BE2C (cell line): Measurements from ENCODE around the gene MUC5B.

Experiments used
- DNase-seq: peaks from one replicate; pipeline ENCODE4 v3.0.0-alpha.2; 2020
- H3K27me3 ChIP-seq: fragments of 250-450 bp; sonication (Bioruptor Pico); 2 replicates; pipeline ENCODE4 v1.5.1; 2020; ENCODE audit warnings: mild to moderate bottlenecking
- H3K36me3 ChIP-seq: fragments of 250-450 bp; sonication (Bioruptor Pico); 2 replicates; pipeline ENCODE4 v1.5.1; 2020; ENCODE audit warnings: mild to moderate bottlenecking
- H3K4me1 ChIP-seq: fragments of 250-450 bp; sonication (Bioruptor Pico); 2 replicates; pipeline ENCODE4 v1.5.1; 2020
- H3K4me3 ChIP-seq: 2 replicates; pipeline ENCODE4 v1.5.1; 2011; ENCODE audit warnings: low read depth, low read length
- H3K9me3 ChIP-seq: fragments of 250-450 bp; sonication (Bioruptor Pico); 2 replicates; pipeline ENCODE4 v1.5.1; 2020
- CTCF ChIP-seq: IDR thresholded peaks from 2 replicates; pipeline ENCODE4 v1.5.1; 2012; ENCODE audit warnings: mild to moderate bottlenecking, low read depth, low read length

MUC5B gene

DNA sequence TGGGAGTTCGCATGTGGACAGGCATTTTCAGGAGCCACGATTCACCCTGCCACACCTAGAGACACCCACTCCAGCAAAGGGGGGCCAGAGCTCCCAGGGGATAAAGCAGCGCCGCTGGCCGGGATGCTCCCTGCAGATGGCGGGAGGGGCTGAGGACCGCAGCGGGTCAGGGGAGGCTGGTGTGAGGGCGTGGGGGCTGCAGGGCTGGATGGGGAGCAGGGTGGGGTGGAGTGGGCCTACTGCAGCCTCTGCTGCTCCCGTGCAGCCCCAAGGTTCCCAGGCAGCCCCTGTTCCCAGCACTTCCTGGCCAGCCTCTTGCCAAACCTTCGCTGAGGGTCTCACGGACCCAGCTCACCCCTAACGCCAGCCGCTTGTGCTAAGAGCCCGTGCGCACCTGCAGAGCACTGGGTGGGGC is 13.0 kb downstream of the MUC5B start:
- H3K4me1 ChIP-seq: no peaks in the 10 kb centered on the region
- H3K36me3 ChIP-seq: no peaks in the 10 kb centered on the region
- H3K27me3 ChIP-seq: peaks cover 15% of the 10 kb centered on the region
- no peak for DNase-seq
- H3K9me3 ChIP-seq: no peaks in the 10 kb centered on the region
- no peak overlapping the region for H3K4me3 ChIP-seq
- TF ChIP-seq CTCF: no peak

GRCh38 chr11:1236316-1237127 is 13.7 kb downstream of the MUC5B start:
- Histone ChIP-seq H3K4me1 (no peaks in the 10 kb centered on the region), H3K36me3 (no peaks in the 10 kb centered on the region), H3K4me3 (no peak overlapping the region), H3K27me3 (peaks cover 12% of the 10 kb centered on the region), H3K9me3 (no peaks in the 10 kb centered on the region)
- no peak for TF ChIP-seq CTCF
- no peak for DNase-seq

GRCh38 chr11:1237128-1237580 is 14.3 kb downstream of the MUC5B start:
- Histone ChIP-seq H3K9me3 (no peaks in the 10 kb centered on the region), H3K27me3 (peaks cover 6% of the 10 kb centered on the region; the same call in 1 of the 2 replicates), H3K4me1 (no peaks in the 10 kb centered on the region), H3K36me3 (no peaks in the 10 kb centered on the region), H3K4me3 (no peak overlapping the region)
- no peak for DNase-seq
- TF ChIP-seq CTCF: no peak

DNA sequence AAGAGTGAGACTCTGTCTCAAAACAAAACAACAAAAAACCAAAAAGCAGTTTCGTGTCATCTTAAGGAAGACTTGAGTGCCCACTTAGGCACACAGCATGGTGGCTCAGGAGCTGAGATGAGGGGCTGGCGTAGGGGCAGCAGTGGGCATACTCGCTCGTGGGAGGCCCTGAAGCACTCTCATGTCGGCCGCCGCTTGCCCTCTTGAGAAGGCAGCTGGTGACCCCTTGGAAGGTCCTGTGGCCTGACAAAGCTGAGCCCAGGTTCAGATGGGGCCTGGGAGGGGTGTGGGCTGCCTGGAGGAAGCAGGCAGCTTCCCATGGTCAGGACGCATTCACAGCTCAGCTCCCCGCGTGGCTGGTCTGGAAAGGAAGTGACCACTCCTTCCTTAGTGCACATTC is 15.0 kb downstream of the MUC5B start:
- H3K4me1 ChIP-seq: no peaks in the 10 kb centered on the region
- H3K36me3 ChIP-seq: no peaks in the 10 kb centered on the region
- no peaks in the 10 kb centered on the region for H3K9me3 ChIP-seq
- TF ChIP-seq CTCF: no peak
- H3K27me3 ChIP-seq: peaks cover 3% of the 10 kb centered on the region; the same call in 1 of the 2 replicates
- no peak for DNase-seq
- H3K4me3 ChIP-seq: no peak overlapping the region

DNA sequence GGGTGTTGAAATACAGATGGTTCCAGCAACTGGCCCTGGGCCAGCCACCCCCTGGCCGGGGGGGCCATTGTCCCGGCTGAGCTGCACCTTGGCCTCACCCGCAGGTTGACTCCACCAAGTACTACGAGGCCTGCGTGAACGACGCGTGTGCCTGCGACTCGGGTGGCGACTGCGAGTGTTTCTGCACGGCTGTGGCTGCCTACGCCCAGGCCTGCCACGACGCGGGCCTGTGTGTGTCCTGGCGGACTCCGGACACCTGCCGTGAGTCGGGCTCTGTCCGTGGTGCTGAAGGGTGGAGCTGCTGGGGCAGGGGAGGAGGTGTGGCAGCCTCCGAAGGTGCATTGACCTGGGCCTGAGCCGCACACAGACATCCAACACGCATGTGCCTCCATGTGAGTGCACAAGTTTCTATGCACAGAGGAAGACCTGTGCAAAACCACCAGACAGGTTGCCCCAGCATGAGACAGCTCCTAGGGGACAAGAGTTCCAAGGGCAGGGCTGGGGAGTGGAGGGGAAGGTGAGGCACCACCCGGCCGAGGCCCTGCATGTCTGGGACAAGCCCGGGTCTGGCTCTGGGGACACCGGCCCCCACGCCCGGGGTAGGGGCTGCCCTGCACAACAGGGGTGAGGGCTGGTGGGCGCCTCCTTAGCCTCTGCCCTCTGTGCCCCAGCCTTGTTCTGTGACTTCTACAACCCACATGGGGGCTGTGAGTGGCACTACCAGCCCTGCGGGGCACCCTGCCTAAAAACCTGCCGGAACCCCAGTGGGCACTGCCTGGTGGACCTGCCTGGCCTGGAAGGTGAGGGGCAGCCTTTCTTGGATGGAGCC is 16.1 kb downstream of the MUC5B start:
- no peak overlapping the region for H3K4me3 ChIP-seq
- no peaks in the 10 kb centered on the region for H3K27me3 ChIP-seq
- H3K4me1 ChIP-seq: no peaks in the 10 kb centered on the region
- TF ChIP-seq CTCF: no peak
- H3K9me3 ChIP-seq: no peaks in the 10 kb centered on the region
- no peak for DNase-seq
- no peaks in the 10 kb centered on the region for H3K36me3 ChIP-seq
